CD4-positive, alpha-beta T cell treated with Interleukin-1 beta for 1 hour (primary cell): ENCODE measurements around the gene CCL3.
"Not testable (repeated sequence)": the region's sequence is repeated elsewhere in the genome, so short reads cannot be mapped to it uniquely, and the experiment has no call there.

Source experiments
- DNase-seq, 2 donors: peaks; one replicate each; pipeline ENCODE4 v3.0.0-alpha.2; 2020 to 2022

The CCL3 gene

DNA sequence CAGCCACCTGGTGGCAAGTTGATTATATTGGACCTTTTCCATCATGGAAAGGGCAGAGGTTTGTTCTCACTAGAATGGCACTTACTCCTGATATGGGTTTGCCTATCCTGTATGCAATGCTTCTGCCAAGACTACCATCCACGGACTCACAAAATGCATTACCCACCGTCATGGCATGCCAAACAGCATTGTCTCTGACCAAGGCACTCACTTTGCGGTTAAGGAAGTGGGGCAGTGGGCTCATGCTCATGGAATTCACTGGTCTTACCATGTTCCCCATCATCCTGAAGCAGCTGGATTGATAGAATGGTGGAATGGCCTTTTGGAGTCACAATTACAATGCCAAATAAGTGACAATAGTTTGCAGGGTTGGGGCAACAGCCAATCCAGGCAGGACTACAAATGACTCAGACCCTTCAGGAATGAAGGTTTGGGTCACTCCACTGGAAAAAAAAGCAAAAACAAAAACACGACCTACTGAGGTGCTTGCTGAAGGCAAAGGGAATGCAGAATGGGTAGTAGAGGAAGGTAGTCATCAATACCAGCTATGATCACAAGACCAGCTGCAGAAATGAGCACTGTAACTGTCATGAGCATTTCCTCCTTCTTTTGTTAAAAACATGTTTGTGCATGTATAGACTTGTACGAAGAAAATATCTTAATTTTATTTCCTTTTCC lies 25.2 kb upstream of the CCL3 start:
- DNase-seq, result not testable (repeated sequence)

GRCh38 chr17:36113131-36113530 lies 23.2 kb upstream of the CCL3 start:
- DNase-seq, result not testable (repeated sequence)

DNA sequence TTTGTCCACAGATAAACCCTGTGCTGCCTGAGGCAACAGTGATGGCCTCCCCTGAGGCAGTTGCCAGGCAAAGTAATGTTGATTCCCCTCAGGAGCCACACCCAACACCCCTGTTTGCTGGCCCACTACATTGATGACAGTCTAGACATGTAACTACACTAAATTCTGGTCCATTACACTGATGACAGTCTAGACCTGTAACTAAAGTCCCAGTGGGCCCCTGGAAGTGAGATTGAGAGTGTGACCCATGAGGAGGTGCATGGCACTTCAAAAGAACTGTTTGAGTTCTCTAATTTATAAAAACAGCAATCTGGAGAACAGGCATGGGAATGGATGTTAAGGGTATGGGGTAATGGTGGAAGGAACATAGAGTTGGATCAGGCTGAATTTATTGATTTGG lies 22.6 kb upstream of the CCL3 start:
- no peak for DNase-seq

DNA sequence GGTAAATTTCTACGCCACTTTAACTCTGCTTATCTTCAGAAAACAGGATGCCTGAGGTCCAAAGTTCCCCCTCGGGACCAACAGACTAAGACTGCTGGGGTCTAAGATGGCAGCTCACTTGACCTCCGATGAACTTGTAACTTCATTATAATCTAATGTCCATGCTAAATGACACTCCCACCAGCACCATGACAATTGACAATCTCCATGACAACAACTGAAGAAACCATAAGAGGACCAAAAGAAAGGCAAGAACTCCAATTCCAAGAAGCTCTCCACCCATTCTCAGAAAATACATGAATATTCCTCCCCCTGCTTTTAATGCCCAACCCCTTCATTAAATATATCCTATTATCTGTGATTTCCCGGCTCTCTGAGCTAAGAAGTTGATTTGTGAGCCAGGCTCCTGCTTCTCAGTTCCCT lies 21.1 kb upstream of the CCL3 start:
- DNase-seq, result no peak

GRCh38 chr17:36108265-36108664 lies 18.3 kb upstream of the CCL3 start:
- peak in 1 of 2 donors; percentile 37 for DNase-seq

- no peak for DNase-seq
Observed at GRCh38 chr17:36107660-36108059, 17.7 kb upstream of the CCL3 start.

DNA sequence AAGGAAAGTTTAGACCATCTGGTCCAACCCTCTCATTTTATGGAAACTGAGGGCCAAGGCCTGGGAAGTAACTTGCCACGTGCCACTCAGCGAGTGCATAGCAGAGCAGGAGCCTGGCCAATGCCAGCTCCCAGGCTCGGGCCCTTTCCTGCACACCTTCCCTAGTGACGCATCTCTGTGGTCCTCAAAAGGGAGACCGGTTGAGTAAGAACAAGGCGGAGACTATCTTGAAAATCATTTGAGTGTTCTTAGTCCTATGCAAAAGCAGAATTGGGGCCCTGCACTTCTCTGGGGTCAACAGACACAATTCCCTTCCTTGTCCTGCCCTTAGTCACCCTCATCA lies 16.5 kb upstream of the CCL3 start:
- DNase-seq, result no peak

DNA sequence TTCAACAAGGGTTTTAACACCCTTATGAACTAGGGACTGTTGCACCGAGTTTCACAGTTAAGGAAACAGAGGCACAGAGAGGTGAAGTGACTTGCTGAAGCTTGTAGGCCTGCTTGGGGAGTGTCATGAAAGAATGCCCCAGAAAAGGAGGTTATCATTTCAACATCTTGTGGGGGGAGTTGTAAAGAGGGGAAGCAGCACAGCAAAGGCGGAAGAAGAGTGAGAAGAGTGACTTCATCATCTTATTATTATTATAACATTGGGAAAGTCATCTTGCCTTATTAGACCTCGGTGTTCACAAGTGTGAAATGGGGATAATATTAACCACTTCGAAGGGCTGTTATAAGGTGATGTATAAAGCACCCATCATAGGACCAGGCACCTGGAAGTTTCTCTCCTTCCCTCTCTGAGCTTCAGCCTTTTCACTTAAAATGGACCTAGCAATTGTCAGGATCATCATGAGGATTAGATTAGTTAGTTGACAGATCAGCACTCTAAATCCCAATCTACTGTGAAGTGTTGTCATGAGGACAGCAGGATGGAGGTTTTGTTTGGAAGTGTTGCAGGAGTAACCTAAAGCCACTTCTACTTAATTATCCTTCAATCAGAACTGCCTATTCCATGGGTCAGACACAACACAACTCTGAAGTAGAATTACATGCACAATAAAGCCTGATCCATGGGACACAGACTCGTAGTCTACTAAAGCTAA lies 16.0 kb upstream of the CCL3 start:
- DNase-seq, result no peak

DNA sequence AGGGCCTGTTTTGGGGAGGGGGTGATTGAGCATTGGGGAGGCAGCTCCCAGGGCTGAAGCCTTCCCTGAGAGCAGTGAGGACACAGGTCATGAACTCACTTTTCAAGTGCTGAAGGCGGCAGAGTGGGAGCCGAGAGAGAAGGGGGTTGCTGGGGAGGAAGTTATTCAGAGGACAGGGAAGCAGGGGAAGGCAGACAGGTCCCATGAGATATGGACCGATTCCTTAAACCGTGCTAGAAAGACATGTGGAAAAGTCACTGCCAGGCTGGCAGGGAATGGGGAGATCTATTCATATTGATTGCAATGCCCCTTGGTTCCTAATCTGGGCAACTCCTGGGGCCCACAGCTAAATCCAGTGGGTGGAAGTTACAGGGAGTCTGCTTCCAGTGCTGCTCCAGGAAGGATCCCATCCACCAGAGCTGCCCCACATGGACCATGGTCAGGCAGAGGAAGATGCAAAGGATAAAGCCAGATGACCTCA lies 14.8 kb upstream of the CCL3 start:
- no peak for DNase-seq

GRCh38 chr17:36104246-36104645 lies 14.3 kb upstream of the CCL3 start:
- not testable (repeated sequence) for DNase-seq

- peak; percentile 58 to 78 for DNase-seq
Observed at GRCh38 chr17:36103401-36103975, 13.5 kb upstream of the CCL3 start, which contains the start of gene CCL4. Gene CCL4, plus strand, starts transcription at chr17:36103827. Its CDS starts 79 bp downstream, at chr17:36103906.

- DNase-seq, result not testable (repeated sequence)
Observed at GRCh38 chr17:36099004-36099403, 9.1 kb upstream of the CCL3 start.

- DNase-seq, result no peak
Observed at GRCh38 chr17:36095992-36096391, 6.0 kb upstream of the CCL3 start.

GRCh38 chr17:36094746-36095145 lies 4.8 kb upstream of the CCL3 start:
- DNase-seq, result no peak

DNA sequence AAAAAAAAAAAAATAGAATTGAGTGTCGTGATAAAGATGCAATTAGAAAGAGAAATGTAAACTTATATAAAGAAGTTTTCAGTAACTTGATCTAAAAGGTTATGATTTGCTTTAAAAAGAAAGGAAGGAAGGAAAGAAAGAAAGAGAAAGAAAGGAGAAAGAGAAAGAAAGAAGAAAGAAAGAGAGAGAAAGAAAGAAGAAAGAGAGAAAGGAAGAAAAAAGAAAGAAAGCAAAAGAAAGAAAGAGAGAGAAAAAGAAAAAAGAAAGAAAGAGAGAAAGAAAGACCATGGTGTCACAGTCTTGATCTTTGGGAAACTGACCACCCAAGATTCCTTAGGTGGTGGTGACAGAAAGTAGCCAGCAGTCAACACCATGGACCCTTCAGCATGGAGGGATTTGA lies 4.3 kb upstream of the CCL3 start:
- no peak for DNase-seq

- not testable (repeated sequence) for DNase-seq
Observed at GRCh38 chr17:36092715-36093114, 2.8 kb upstream of the CCL3 start.

DNA sequence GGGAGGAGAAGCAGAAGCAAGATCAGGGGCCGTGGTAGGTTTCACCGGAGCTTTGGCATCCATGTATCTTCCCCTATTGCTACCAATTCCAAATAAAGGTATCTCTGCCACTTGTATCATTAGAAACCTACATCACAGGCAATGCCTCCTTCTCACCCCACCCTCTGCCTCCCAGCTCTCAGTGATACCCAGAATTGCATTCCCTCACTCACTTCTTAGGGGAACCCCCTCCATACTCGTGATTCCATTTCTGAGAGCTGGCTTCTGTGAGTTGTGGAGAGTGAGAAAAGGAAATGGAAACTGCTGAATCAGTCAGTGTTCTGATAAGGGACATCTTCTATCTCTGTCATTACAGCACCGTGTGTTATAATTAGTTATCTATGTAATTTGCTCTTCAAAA lies 2.3 kb upstream of the CCL3 start:
- peak in 1 of 2 donors; percentile 30 for DNase-seq

GRCh38 chr17:36089339-36089865 lies 541 bp downstream of the CCL3 start:
- no peak for DNase-seq

DNA sequence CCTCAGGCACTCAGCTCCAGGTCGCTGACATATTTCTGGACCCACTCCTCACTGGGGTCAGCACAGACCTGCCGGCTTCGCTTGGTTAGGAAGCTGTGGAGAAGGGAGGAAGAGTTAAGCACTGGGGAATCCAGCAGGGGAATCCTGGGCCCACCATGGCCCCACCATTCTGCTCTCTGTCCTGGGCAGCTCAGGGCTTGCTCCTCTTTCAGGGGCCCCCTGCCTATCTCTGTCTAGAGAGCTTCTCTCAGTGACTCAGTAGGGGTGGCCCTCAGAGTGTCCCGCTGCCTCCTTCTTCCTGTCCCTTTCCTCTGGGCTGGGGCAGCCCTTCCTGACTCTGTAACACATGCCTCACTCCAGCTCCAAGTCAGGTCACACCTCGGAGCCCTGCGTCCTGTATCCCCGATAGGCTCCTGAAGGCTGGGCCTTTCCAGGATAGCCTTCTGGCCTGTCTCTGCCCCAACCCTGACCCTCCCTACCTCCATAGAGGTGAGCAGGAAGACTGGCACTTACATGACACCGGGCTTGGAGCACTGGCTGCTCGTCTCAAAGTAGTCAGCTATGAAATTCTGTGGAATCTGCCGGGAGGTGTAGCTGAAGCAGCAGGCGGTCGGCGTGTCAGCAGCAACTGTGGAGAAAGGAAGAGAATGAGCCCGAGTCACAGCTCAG lies 1.1 kb downstream of the CCL3 start:
- DNase-seq, result no peak

GRCh38 chr17:36087897-36088572 lies 1.9 kb downstream of the CCL3 start:
- DNase-seq, result peak in 1 of 2 donors; percentile 56

- DNase-seq, result not testable (repeated sequence)
Observed at GRCh38 chr17:36087471-36087870, 2.5 kb downstream of the CCL3 start.

DNA sequence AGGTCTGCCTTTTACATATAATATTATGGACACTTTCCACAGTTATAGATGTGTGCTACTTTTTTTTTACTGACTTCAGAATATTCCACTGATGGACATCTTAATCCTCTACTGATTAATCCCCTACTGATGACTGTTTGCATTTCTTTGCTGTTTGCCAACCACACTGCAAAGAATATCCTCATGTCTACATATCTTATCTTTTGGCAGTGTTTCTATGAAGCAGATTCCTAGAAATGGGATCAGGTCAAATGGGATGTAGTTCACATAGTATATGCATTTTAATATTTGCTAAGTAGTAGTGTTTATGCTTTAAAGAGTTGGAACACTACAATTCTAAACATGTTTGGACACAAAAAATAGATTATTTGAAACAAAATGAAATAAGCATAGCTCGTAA lies 3.2 kb downstream of the CCL3 start:
- DNase-seq, result no peak

GRCh38 chr17:36085765-36086164 lies 4.2 kb downstream of the CCL3 start:
- peak in 1 of 2 donors; percentile 47 for DNase-seq
